OCI-LY1 (cell line): ENCODE results near the gene CFAP74.

Experiments
- CTCF ChIP-seq: fragments of 200-600 bp; sonication (generic), shearing (Covaris generic); IDR thresholded peaks from 2 replicates; pipeline ENCODE4 v1.5.1; 2017; ENCODE audit warnings: mild to moderate bottlenecking, antibody characterized with exemption, low read length, moderate library complexity, mixed read lengths
- EZH2 ChIP-seq: fragments of 200-600 bp; sonication (generic), shearing (Covaris generic); IDR thresholded peaks from 2 replicates; pipeline ENCODE4 v1.8.0; 2017; ENCODE audit warnings: borderline replicate concordance, mixed run types, mild to moderate bottlenecking, antibody characterized with exemption, low read length, moderate library complexity, mixed read lengths

- TF ChIP-seq CTCF: no peak
- TF ChIP-seq EZH2: no peak
These were observed 3.2 kb downstream of the CFAP74 start for GRCh38 chr1:2000432-2000831.
